SK-N-MC (cell line): ENCODE measurements around the gene PYGB.

Experiments used
- EZH2 ChIP-seq: fragments of 200-600 bp; sonication (generic); IDR thresholded peaks from one replicate; pipeline ENCODE4 v1.6.1; 2017; ENCODE audit warnings: antibody characterized with exemption
- FOXP2 ChIP-seq: optimal IDR thresholded peaks from 2 replicates; pipeline ENCODE3; 2011; ENCODE audit warnings: mild to moderate bottlenecking, moderate library complexity; ENCODE audit not compliant: insufficient read depth; ENCODE audit errors: extremely low read length, control extremely low read depth
- POLR2AphosphoS5 ChIP-seq: IDR thresholded peaks from 2 replicates; pipeline ENCODE4 v1.6.1; 2012; ENCODE audit warnings: mild to moderate bottlenecking, low read depth, low read length, borderline replicate concordance

- TF ChIP-seq POLR2AphosphoS5 (no peak), FOXP2 (no peak), EZH2 (no peak)
These were observed 29.8 kb upstream of the PYGB start for GRCh38 chr20:25218109-25218486.
